HUDEP-2 (cell line): ENCODE data around the gene BMI1.

Experiments used
- DNase-seq, 76 experiments: peaks; one replicate each; lab custom pipeline; 2025; ENCODE audit not compliant: unreplicated experiment in 76 of 76; lab: John Stamatoyannopoulos, UW

BMI1 gene

GRCh38 chr10:22318772-22319171 is 2.1 kb upstream of the BMI1 start:
- no peak for DNase-seq

DNA sequence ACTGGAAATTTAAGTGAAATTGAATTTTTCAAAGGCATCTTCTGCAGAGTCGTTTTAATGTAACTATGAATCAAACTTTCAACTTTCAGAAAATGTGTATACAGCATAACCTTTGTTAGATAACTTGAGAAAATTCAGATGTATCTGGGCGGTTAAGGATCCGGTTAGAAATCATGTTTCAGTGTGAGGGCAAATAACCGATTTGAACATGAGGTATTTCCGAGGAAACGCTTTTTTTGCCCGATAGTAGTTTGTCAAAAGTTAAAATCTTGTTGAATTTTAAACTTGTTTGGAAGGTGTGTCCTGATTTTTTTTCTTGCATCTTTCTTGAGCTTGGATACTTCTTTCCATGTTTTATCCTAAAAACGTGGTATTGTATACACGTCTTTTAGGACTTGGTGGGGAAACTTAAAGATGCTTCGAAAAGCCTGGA is 1.3 kb upstream of the BMI1 start:
- DNase-seq = no peak

- DNase-seq = peak in 12 of 76 experiments; percentile 1 to 46 (median 20)
Measured at GRCh38 chr10:22319980-22320558, 830 bp upstream of the BMI1 start.

DNA sequence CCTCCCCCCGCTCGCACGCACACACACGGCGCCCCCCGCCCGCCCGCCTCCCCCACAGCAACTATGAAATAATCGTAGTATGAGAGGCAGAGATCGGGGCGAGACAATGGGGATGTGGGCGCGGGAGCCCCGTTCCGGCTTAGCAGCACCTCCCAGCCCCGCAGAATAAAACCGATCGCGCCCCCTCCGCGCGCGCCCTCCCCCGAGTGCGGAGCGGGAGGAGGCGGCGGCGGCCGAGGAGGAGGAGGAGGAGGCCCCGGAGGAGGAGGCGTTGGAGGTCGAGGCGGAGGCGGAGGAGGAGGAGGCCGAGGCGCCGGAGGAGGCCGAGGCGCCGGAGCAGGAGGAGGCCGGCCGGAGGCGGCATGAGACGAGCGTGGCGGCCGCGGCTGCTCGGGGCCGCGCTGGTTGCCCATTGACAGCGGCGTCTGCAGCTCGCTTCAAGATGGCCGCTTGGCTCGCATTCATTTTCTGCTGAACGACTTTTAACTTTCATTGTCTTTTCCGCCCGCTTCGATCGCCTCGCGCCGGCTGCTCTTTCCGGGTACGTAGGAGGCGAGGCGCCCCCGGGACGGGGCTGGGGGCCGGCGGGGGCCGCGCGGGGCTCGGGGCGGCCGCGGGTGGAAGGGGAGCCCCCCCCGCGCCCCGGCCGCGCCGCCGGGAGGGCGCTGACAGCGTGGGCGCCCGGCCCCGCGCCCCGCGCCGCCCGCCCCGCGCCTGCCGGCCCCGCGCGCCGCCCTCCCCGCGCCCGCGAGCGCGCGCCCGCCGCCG is 441 bp downstream of the BMI1 start:
- peak in 67 of 76 experiments; percentile 16 to 77 (median 63) for DNase-seq

GRCh38 chr10:22321924-22322640 is 1.2 kb downstream of the BMI1 start:
- peak in 3 of 76 experiments; percentile 8 to 27 (median 23) for DNase-seq

DNA sequence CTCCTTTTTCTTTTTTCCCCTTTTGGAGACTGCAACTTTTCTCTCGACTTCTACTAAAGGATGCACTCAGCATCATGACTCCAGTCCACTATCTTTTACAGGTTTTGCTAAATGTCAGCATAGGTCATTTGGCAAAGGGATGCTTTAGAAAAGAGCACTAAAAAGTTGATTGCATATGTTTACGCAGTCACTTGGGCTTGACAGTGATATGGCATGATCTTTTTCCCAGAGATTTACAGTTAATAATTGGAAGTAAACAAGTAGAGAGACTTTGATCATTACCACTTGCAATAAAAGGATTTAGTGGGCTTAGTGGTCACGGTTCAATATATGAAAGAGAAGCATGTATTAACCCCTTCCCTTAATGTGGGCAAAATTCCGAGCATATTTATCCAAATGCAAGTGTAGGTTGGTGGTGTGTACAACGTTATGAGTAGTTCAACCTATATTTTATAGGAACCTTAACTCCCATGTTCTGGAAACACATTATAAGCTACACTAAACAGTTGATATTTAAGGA is 1.8 kb downstream of the BMI1 start:
- no peak for DNase-seq

- DNase-seq = no peak
Measured at GRCh38 chr10:22323538-22324305, 2.8 kb downstream of the BMI1 start.

DNA sequence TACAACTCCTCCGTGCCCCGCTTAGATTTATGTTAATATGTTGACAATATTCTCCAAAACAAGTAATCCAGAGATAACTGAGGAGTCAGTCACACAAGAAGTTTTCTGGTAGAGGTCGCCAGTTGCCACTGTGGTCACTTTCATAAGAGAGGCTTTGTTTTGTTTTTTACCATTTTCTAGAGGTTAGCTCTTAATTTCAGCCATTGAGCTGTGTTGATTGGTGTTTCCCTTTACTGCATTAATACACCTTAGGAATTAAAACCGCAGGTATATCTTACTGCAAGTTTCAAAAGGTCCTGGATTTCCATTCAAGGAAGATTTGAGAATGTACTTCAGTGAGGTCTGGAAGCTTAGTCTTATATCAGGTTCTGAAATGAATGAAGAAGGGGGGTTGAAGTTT is 3.5 kb downstream of the BMI1 start:
- DNase-seq = no peak

- no peak for DNase-seq
Measured at GRCh38 chr10:22324893-22325271, 4.0 kb downstream of the BMI1 start.

DNA sequence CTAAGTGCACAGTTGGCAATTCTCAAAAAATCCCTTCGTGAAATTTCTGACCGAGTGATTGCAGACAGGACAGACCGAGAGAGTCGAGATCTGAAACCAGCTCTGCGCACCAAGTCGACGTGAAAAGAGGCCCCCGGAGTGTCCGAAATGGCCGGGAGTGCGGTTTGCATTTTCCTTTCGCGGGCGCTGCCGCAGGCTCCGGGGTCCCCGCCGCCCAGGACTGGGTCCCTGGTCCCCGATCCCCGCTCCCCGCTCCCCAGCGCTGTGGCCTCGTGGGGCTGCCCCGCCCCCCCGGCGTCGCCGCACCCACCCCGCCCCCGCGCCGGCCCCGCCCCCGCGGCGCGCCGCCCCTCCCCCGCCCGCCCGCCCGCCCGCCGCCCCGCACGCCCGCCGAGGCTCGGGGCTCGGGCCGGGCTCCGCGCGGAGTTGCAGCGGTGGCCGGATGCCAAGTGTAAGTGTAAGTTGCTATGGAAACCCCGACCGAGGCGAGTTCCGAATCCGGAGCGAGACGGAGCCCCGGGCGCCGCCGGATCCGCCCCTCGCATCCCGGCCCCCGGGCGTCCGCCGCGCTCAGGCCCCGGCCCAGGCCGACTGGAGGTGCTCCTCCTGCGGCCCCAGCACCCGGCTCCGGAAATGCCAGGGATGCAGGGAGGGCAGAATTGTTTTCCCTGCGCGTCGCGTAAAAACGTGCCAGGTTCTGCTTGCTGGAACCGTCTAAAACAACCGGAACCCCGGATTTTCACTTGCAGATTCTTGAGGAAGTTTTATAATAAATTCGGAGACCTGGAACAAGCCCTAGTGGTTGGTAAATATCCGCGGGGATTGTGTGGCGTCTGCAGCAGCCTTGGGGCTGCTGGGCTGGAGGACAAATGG is 4.6 kb downstream of the BMI1 start:
- DNase-seq = peak in 34 of 76 experiments; percentile 11 to 60 (median 36)

GRCh38 chr10:22326145-22326702 is 5.3 kb downstream of the BMI1 start:
- no peak for DNase-seq

- no peak for DNase-seq
Measured at GRCh38 chr10:22329150-22329549, 8.3 kb downstream of the BMI1 start.

GRCh38 chr10:22332116-22332692 is 11.3 kb downstream of the BMI1 start:
- DNase-seq = no peak

GRCh38 chr10:22333167-22333974 is 12.5 kb downstream of the BMI1 start:
- no peak for DNase-seq

- DNase-seq = no peak
Measured at GRCh38 chr10:22333975-22334282, 13.0 kb downstream of the BMI1 start.

DNA sequence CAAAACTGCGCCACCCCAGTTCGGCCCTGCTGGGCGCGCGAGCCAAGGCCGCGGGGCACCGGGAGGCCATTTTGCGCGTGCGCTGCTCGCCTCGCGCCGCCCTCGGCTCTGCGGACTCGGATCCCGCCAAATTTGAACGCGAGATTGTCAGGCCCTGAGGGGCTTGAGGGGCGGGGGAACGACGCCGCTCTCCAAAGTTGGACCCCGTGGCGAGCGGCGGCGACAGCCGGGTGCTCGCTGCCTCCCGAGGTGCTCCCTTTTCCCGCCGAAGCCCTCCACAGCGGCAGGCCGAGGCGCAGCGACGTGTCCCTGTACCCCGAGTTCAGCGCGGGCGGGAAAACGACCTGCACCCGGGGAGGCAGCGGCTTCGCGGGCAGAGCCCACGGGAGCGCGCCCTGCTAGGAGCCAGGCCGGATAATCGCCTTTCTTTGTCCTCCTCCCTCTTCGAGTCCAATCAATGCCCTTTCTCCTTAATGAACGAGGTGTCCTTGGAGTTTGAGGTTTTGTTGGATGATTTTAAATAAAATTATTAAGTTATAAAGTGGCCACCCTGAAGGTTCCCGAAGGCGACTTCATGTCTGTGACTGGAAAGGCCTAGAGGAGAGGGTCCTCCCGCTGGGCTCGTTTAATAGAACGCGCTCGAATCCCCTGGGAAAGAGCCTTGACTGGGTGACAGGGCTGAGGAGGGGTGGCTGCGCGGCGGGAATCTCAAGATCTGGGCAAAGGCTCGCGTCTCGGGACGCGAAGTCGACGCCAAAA is 13.7 kb downstream of the BMI1 start:
- peak in 2 of 76 experiments; percentile 16 to 45 for DNase-seq

GRCh38 chr10:22335173-22335933 is 14.5 kb downstream of the BMI1 start:
- peak in 45 of 76 experiments; percentile 3 to 53 (median 36) for DNase-seq
